GM19238 (cell line): ENCODE measurements around the gene EVC2.
"Not testable (repeated sequence)": the region's sequence is repeated elsewhere in the genome, so short reads cannot be mapped to it uniquely, and the experiment has no call there.

Experiments used
- DNase-seq: peaks from one replicate; pipeline ENCODE4 v3.0.0; 2011; ENCODE audit warnings: low spot score; ENCODE audit not compliant: insufficient read length

The EVC2 gene

GRCh38 chr4:5742968-5743367 is 34.6 kb upstream of the EVC2 start:
- no peak for DNase-seq

DNA sequence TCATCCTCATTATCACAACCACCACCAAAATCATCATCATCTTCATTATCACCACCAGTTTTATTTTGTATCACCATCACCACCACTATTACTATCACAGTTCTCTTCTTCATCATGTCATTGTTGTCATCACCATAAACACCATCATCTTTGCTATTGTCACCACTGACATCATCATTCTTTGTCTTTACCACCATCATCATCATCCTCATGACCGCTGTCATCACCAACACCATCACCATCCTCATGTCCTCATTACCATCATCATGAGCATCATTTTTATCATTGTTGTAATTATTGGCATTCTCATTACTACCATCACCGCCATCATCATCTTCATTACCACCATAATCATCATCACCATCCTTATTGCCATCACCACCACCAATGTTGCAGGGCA is 34.0 kb upstream of the EVC2 start:
- no peak for DNase-seq

DNA sequence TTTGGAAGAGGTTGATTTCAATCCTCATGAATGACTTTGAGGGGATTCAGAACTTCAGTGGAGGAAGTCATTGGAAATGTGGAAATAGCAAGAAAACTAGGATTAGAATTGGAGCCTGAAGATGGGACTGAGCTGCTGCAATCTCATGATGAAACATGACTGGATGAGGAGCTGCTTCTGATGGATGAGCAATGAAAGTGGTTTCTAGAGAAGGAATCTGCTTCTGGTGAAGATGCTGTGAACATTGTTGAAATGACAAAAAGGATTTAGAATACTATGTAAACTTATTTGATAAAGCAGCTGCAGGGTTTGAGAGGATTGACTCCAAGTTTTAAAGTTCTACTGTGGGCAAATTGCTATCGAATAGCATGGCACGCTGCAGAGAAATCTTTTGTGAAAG is 29.7 kb upstream of the EVC2 start:
- no peak for DNase-seq

GRCh38 chr4:5735463-5735862 is 27.1 kb upstream of the EVC2 start:
- DNase-seq, result no peak

GRCh38 chr4:5734853-5735252 is 26.5 kb upstream of the EVC2 start:
- DNase-seq, result no peak

GRCh38 chr4:5732158-5732557 is 23.8 kb upstream of the EVC2 start:
- DNase-seq, result no peak

GRCh38 chr4:5730993-5731990 is 22.9 kb upstream of the EVC2 start:
- DNase-seq, result no peak

- no peak for DNase-seq
Measured at GRCh38 chr4:5730436-5730835, 22.1 kb upstream of the EVC2 start.

DNA sequence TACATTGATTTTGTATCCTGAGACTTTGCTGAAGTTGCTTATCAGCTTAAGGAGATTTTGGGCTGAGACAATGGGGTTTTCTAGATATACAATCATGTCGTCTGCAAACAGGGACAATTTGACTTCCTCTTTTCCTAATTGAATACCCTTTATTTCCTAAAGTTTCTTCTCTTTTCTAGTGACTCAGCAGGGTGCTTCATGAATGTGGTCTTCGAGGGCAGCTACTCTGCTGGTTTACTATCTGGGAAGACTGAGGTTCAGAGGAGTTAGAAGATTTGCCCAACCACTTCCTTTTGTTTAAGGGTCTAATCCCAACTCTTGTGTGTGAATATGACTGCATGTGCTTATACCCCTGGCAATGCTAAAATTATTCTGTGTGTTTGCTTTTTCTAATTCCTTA is 20.1 kb upstream of the EVC2 start:
- DNase-seq, result not testable (repeated sequence)

GRCh38 chr4:5724377-5724776 is 16.0 kb upstream of the EVC2 start:
- no peak for DNase-seq

DNA sequence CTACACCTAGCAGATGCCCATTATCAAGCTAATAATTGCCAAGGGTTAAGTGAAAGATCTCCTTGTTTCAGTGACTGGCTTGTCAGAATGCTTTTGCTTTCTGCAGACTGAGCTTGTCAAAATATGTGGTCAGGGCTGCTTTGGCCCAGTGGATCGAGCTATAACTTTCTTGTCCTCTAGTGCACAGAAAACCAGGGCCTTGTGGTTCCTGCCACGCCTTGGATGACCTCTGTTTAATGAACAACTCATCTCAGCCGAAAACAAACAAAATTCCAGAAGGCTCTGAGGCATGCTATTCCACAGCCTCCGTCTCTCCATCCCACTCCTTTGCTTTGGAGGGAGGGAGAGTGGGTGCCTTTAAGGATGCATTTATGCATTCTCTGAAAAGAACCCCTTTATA is 14.0 kb upstream of the EVC2 start:
- DNase-seq, result no peak

GRCh38 chr4:5721923-5722322 is 13.6 kb upstream of the EVC2 start:
- no peak for DNase-seq

DNA sequence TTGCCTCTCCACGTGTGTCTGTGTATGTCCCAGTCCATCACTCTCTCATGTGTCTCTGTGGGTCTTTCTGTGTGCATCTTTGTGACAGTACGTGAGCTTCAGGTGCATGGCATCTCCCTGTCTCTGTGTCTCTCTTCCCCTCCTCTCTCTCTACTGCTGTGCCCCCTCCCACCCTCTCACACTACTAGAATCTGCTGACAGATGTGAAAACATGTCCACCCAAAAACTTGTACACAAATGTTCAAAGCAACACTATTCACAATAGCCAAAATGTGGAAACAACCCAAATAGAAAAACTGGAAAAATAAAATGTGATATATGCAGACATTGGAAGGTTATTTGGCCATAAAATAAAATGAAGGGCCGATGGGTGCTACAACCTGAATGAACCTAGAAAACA is 12.6 kb upstream of the EVC2 start:
- DNase-seq, result no peak

DNA sequence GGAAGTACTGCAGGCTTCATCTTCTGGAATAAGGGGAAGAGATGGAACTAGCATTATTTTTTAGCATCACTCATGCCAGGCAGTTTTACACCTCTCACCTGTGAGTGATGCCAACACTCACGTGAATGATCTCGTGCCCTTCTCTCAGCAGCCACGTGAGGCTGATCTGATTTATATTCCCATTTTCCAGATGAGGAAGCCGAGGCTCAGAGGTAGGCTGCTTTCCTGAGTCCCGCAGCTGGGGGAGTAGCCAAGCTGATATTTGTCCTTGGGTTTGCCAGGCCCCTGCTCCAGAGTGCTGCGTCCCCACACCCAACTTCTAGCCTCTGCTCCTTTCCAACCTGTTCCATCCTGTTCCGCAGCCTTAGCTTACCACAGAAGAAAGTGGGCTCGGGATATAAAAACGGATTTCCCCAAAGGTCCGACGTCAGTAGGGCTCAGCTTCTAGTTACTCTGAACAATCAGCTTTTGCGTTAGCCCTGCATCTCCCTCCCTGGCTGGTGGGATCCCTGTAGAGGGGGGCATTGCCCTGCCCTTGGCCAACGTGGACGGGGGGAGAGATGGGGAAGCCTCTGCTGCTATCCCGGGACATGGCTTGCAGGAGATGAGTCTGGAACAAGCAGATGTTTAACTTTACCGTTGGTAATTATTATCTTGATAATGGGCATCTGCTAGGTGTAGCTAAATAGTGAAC is 11.9 kb upstream of the EVC2 start:
- no peak for DNase-seq

- DNase-seq, result no peak
Measured at GRCh38 chr4:5719350-5720055, 11.1 kb upstream of the EVC2 start.

GRCh38 chr4:5718411-5718810 is 10.1 kb upstream of the EVC2 start:
- DNase-seq, result no peak

DNA sequence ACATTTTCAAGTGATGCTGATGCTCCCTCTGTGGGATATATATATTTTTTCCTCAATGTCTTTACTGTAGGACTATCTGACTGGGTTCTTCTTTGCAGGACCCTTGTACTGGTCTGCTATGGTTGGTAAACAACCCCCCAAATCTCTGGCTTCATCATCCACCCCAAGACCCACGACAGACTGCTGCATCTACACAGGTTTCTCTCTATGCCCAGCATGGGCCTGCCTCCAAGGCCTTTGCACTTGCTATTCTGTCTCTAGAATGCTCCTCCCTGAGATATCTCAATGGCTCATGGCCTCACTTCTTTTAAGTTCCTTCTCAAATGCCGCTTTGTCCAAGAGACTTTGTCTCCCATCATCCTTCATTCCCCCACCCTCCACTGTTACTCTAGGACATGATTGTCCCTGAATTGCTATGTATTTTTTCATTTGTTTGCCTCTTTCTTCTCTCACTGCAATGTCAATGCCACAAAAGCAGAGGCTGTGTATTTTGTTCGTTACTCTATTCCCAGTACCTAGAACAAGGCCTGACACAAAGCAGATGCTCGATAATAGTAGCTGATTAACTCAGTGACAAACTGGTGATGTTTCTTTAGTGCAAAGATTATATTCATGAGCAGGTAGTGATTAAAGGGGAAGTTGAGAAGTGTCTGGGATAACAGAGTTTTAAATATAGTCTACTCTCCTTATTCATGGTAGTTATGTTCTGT is 9.2 kb upstream of the EVC2 start:
- no peak for DNase-seq

GRCh38 chr4:5716391-5716790 is 8.0 kb upstream of the EVC2 start:
- DNase-seq, result no peak

- no peak for DNase-seq
Measured at GRCh38 chr4:5715357-5715756, 7.0 kb upstream of the EVC2 start.

GRCh38 chr4:5713861-5714260 is 5.5 kb upstream of the EVC2 start:
- DNase-seq, result no peak

DNA sequence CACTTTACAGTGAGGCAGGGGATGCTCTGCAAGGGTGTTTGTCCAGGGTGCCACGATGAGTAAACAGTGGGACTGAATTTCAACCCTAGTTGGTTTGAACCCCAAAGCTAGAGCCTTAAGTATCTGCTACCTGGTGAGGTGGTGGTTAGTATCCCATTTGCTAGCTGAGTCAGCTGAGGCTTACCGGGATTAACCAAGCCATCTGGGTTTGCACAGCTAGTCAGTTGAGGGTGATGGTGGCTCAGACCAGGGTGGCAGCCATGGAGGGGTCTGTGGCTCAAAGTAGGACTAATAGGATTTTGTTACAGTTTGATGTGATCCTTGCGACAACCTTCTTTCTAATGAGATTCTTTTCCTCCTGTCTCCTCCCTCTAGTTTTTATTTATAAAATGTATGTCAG is 4.6 kb upstream of the EVC2 start:
- no peak for DNase-seq
